HepG2 (cell line): Measurements from ENCODE around the gene IL1A. TPM values are rescaled to one million over a fixed set of nuclear protein-coding genes. Genes with fewer than 3 reads are reported as not detected.

Source experiments
- ARID5B ChIP-seq: IDR thresholded peaks from 2 replicates; pipeline ENCODE4 v1.4.0; 2020; ENCODE audit warnings: mild to moderate bottlenecking, missing genetic modification reagents
- CAMTA2 ChIP-seq: sonication (generic); formaldehyde crosslinking; IDR thresholded peaks from 2 replicates; pipeline ENCODE4 v1.4.0; 2020; ENCODE audit warnings: mild to moderate bottlenecking, missing genetic modification reagents, borderline replicate concordance
- CCAR2 ChIP-seq: fragments of 200-400 bp; formaldehyde crosslinking; optimal IDR thresholded peaks from 2 replicates; pipeline ENCODE3; 2018; ENCODE audit warnings: low read depth, mild to moderate bottlenecking, low read length, moderate library complexity
- DMTF1 ChIP-seq: sonication (generic); formaldehyde crosslinking; IDR thresholded peaks from 2 replicates; pipeline ENCODE4 v1.4.0; 2020; ENCODE audit warnings: mild to moderate bottlenecking, missing genetic modification reagents
- EEA1 ChIP-seq: sonication (generic); formaldehyde crosslinking; IDR thresholded peaks from 2 replicates; pipeline ENCODE4 v1.5.1; 2020; ENCODE audit warnings: mild to moderate bottlenecking, missing genetic modification reagents, borderline replicate concordance
- GMEB2 ChIP-seq: IDR thresholded peaks from 2 replicates; pipeline ENCODE4 v1.6.1; 2016; ENCODE audit warnings: missing biosample characterization, missing genetic modification reagents, low read depth
- KDM2A ChIP-seq: sonication (generic); formaldehyde crosslinking; IDR thresholded peaks from 2 replicates; pipeline ENCODE4 v1.4.0; 2020; ENCODE audit warnings: low read depth, missing genetic modification reagents, borderline replicate concordance
- KDM5A ChIP-seq: fragments of 200-600 bp; sonication (generic); IDR thresholded peaks from 2 replicates; pipeline ENCODE4 v1.7.0; 2018; ENCODE audit warnings: antibody characterized with exemption, mild to moderate bottlenecking, low read length, borderline replicate concordance
- KDM5B ChIP-seq: sonication (generic); formaldehyde crosslinking; IDR thresholded peaks from 2 replicates; pipeline ENCODE4 v1.4.0; 2020; ENCODE audit warnings: missing genetic modification reagents, mild to moderate bottlenecking, borderline replicate concordance
- NCOA5 ChIP-seq: sonication (generic); formaldehyde crosslinking; IDR thresholded peaks from 2 replicates; pipeline ENCODE4 v1.4.0; 2020; ENCODE audit warnings: missing genetic modification reagents
- RARA ChIP-seq: IDR thresholded peaks from 2 replicates; pipeline ENCODE4 v1.6.1; 2016; ENCODE audit warnings: missing genetic modification reagents, missing compliant biosample characterization
- ZNF33A ChIP-seq: sonication (generic); formaldehyde crosslinking; IDR thresholded peaks from 2 replicates; pipeline ENCODE4 v1.5.1; 2020; ENCODE audit warnings: missing genetic modification reagents, mild to moderate bottlenecking, moderate library complexity, borderline replicate concordance
- ZNF501 ChIP-seq: sonication (generic); formaldehyde crosslinking; IDR thresholded peaks from 2 replicates; pipeline ENCODE4 v1.5.1; 2020; ENCODE audit warnings: mild to moderate bottlenecking, moderate library complexity, missing genetic modification reagents
- ZNF552 ChIP-seq: sonication (generic); formaldehyde crosslinking; IDR thresholded peaks from 2 replicates; pipeline ENCODE4 v1.9.0; 2022; ENCODE audit warnings: missing genetic modification reagents, mild to moderate bottlenecking, borderline replicate concordance
- polyA plus RNA-seq, 8 experiments: library from polyadenylated mRNA; depleted of rRNA in 3 of 8; stranded (reverse) in 7 of 8; unstranded in 1 of 8; fragments of >200 nt; fragmentation: Illumina TruSeq in 4 of 8; extraction: Trizol in 4 of 8; gene quantifications; 2 replicates each; pipeline versions ENCODE4 v1.2.1 to v1.2.3, GENCODE V29; 2011 to 2016; ENCODE audit warnings: low read depth in 4 of 8, missing spikeins in 1 of 8, mixed read lengths in 1 of 8; ENCODE audit not compliant: insufficient read depth in 1 of 8
- total RNA-seq, 5 experiments: library from RNA; depleted of rRNA; stranded (reverse); fragments of >200 nt; fragmentation: Illumina TruSeq; extraction: Trizol; gene quantifications; 2 replicates each; pipeline ENCODE4 v1.2.3, GENCODE V29; 2016; ENCODE audit warnings: low read depth in 1 of 5
- TF ChIP-seq, protein P1 (sequence below): sonication (generic); formaldehyde crosslinking; IDR thresholded peaks from 2 replicates; pipeline ENCODE4 v1.5.1; 2020; ENCODE audit warnings: missing genetic modification reagents, mild to moderate bottlenecking, borderline replicate concordance

IL1A gene
- total and polyA plus RNA-seq, 2 of the 13 experiments (the other 11 are each of a cell fraction or from before 2014, with no cell fraction given): not detected

DNA sequence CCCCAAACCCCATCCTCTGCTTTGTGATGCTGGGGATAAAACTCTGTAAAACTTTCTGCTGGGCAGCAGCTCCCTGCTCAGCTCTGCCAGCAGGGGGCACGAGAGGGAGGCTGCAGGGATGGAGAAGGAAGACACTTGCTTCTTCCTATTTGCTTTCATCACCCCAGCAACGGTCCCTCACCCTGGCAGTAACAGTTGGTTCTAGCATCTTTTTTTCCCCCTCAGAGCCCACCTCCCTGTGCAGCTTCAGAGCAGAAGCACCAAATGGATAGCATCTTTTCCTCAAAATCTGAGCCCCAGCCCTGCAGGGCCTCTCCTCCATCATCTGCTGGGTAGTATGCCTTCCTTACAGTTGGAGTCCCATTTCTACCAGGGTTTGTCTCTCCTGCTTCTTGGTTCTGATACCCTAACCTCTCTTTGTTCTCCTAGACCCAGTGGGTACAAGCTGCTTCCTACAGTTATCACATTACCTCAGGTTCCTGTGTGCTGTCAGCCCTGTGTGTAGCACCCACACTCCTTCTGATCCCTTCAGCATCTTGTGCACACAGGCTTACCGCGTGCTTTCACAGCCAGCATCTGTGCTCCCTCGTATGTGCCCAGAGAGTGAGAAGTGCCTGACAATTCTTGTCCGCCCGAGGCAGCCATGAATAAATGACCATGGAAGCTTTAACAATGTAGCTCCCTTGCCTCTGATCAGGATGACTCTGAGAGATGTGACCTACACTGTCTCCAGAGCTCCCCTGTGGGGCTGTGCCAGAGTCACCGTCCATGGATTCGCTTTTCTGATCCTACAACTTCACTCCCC lies 34.3 kb downstream of the IL1A start (continued):
- TF ChIP-seq NCOA5 (no peak), RARA (CRISPR knock-in tag) (no peak), ZNF552 (CRISPR knock-in tag) (no peak), CCAR2 (no peak), CAMTA2 (CRISPR knock-in tag) (no peak), EEA1 (no peak), ZNF33A (no peak), DMTF1 (CRISPR knock-in tag) (no peak), KDM5B (CRISPR knock-in tag) (no peak), ARID5B (CRISPR knock-in tag) (peak; percentile 60), KDM2A (CRISPR knock-in tag) (peak; percentile 60; the same call in 1 of the 2 replicates), ZNF501 (CRISPR knock-in tag) (peak; percentile 28; the same call in 1 of the 2 replicates), GMEB2 (CRISPR knock-in tag) (no peak), KDM5A (no peak)
- TF ChIP-seq, protein P1, sequence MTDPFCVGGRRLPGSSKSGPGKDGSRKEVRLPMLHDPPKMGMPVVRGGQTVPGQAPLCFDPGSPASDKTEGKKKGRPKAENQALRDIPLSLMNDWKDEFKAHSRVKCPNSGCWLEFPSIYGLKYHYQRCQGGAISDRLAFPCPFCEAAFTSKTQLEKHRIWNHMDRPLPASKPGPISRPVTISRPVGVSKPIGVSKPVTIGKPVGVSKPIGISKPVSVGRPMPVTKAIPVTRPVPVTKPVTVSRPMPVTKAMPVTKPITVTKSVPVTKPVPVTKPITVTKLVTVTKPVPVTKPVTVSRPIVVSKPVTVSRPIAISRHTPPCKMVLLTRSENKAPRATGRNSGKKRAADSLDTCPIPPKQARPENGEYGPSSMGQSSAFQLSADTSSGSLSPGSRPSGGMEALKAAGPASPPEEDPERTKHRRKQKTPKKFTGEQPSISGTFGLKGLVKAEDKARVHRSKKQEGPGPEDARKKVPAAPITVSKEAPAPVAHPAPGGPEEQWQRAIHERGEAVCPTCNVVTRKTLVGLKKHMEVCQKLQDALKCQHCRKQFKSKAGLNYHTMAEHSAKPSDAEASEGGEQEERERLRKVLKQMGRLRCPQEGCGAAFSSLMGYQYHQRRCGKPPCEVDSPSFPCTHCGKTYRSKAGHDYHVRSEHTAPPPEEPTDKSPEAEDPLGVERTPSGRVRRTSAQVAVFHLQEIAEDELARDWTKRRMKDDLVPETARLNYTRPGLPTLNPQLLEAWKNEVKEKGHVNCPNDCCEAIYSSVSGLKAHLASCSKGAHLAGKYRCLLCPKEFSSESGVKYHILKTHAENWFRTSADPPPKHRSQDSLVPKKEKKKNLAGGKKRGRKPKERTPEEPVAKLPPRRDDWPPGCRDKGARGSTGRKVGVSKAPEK (CRISPR knock-in tag): no peak
